Measurements from ENCODE around the gene TMEM150A.

Gene TMEM150A

GRCh38 chr2:85579266-85579935, 23.1 kb downstream of the TMEM150A start:
- peak overlapping the region; percentile 66 for H3K4ac ChIP-seq (ENCODE audit: low read depth, low read length)
- H3K18ac ChIP-seq (ENCODE audit: low read length) = peak overlapping the region; percentile 89
- H3K27ac ChIP-seq (ENCODE audit: low read depth, low read length) = peak overlapping the region; percentile 93
- H3K79me2 ChIP-seq (ENCODE audit: control insufficient read depth, insufficient read depth, low read length) = peaks cover 9% of the 10 kb centered on the region
- DNase-seq = peak; percentile 95
- H2BK5ac ChIP-seq (ENCODE audit: low read length) = peak overlapping the region; percentile 79
- H2BK120ac ChIP-seq (ENCODE audit: low read depth, low read length) = peak overlapping the region; percentile 86
- H4K8ac ChIP-seq (ENCODE audit: low read depth, low read length) = no peak overlapping the region
- H3K4me1 ChIP-seq (ENCODE audit: control insufficient read depth, low read depth, low read length) = peaks cover 10% of the 10 kb centered on the region
- no peak overlapping the region for H2AK5ac ChIP-seq (ENCODE audit: low read length)
- no CpG with 5 or more reads among the region's 6 CpGs for WGBS (ENCODE audit: extremely low coverage, insufficient coverage, low lambda C conversion rate)
- no peak overlapping the region for H2BK15ac ChIP-seq (replicated peaks; ENCODE audit: low read depth)
- H3K4me2 ChIP-seq (ENCODE audit: low read length) = peak overlapping the region; percentile 71
- no peaks in the 10 kb centered on the region for H3K36me3 ChIP-seq (ENCODE audit: control insufficient read depth, insufficient read depth, low read length)
- no peak overlapping the region for H4K5ac ChIP-seq (ENCODE audit: low read length)
- no peak overlapping the region for H3K4me3 ChIP-seq (ENCODE audit: low read length)
- peaks cover 9% of the 10 kb centered on the region for H3K79me1 ChIP-seq (ENCODE audit: low read length)
- peak overlapping the region; percentile 76 for H3K9ac ChIP-seq (ENCODE audit: low read length)
- H3K23ac ChIP-seq (ENCODE audit: low read length) = no peak overlapping the region
- no peaks in the 10 kb centered on the region for H3K27me3 ChIP-seq (ENCODE audit: insufficient read depth, low read length, poor library complexity)
- H3K56ac ChIP-seq (ENCODE audit: low read length) = peak overlapping the region; percentile 95

- DNase-seq = peak; percentile 56
- Histone ChIP-seq H3K79me1 (ENCODE audit: low read length) (peaks cover 9% of the 10 kb centered on the region), H3K79me2 (ENCODE audit: control insufficient read depth, insufficient read depth, low read length) (peaks cover 9% of the 10 kb centered on the region), H4K5ac (ENCODE audit: low read length) (no peak overlapping the region), H2BK15ac (replicated peaks; ENCODE audit: low read depth) (no peak overlapping the region), H3K4me2 (ENCODE audit: low read length) (peak overlapping the region; percentile 71), H3K4me3 (ENCODE audit: low read length) (peak overlapping the region; percentile 15), H3K9ac (ENCODE audit: low read length) (peak overlapping the region; percentile 76), H2BK5ac (ENCODE audit: low read length) (peak overlapping the region; percentile 79), H3K27me3 (ENCODE audit: insufficient read depth, low read length, poor library complexity) (no peaks in the 10 kb centered on the region), H2AK5ac (ENCODE audit: low read length) (peak overlapping the region; percentile 89), H3K23ac (ENCODE audit: low read length) (peak overlapping the region; percentile 11), H2BK120ac (ENCODE audit: low read depth, low read length) (peak overlapping the region; percentile 86), H3K4ac (ENCODE audit: low read depth, low read length) (peak overlapping the region; percentile 46), H3K56ac (ENCODE audit: low read length) (peak overlapping the region; percentile 95), H3K18ac (ENCODE audit: low read length) (peak overlapping the region; percentile 89), H3K27ac (ENCODE audit: low read depth, low read length) (peak overlapping the region; percentile 93), H4K8ac (ENCODE audit: low read depth, low read length) (no peak overlapping the region), H3K4me1 (ENCODE audit: control insufficient read depth, low read depth, low read length) (peaks cover 10% of the 10 kb centered on the region), H3K36me3 (ENCODE audit: control insufficient read depth, insufficient read depth, low read length) (no peaks in the 10 kb centered on the region)
- no CpG with 5 or more reads among the region's 19 CpGs for WGBS (ENCODE audit: extremely low coverage, insufficient coverage, low lambda C conversion rate)
Measured at GRCh38 chr2:85578243-85579180, 24.0 kb downstream of the TMEM150A start.

GRCh38 chr2:85577386-85578242, 24.9 kb downstream of the TMEM150A start, which contains the start of gene VAMP8:
Gene VAMP8 (plus strand): TSS chr2:85577586. CDS start chr2:85577647, 61 bp downstream.
- Histone ChIP-seq H3K79me1 (ENCODE audit: low read length) (peaks cover 9% of the 10 kb centered on the region), H3K36me3 (ENCODE audit: control insufficient read depth, insufficient read depth, low read length) (no peaks in the 10 kb centered on the region), H2AK5ac (ENCODE audit: low read length) (no peak within 1 kb of the TSS), H3K79me2 (ENCODE audit: control insufficient read depth, insufficient read depth, low read length) (peaks cover 9% of the 10 kb centered on the region), H3K23ac (ENCODE audit: low read length) (no peak within 1 kb of the TSS), H3K18ac (ENCODE audit: low read length) (peak within 1 kb of the TSS; percentile 89), H2BK15ac (replicated peaks; ENCODE audit: low read depth) (peak within 1 kb of the TSS; percentile 20), H3K4me3 (ENCODE audit: low read length) (peak within 1 kb of the TSS; percentile 61), H2BK120ac (ENCODE audit: low read depth, low read length) (peak within 1 kb of the TSS; percentile 46), H4K8ac (ENCODE audit: low read depth, low read length) (no peak within 1 kb of the TSS), H3K9ac (ENCODE audit: low read length) (peak within 1 kb of the TSS; percentile 76), H3K4ac (ENCODE audit: low read depth, low read length) (peak within 1 kb of the TSS; percentile 49), H3K4me2 (ENCODE audit: low read length) (peak within 1 kb of the TSS; percentile 71), H2BK5ac (ENCODE audit: low read length) (peak within 1 kb of the TSS; percentile 79), H4K5ac (ENCODE audit: low read length) (no peak within 1 kb of the TSS), H3K4me1 (ENCODE audit: control insufficient read depth, low read depth, low read length) (peaks cover 11% of the 10 kb centered on the region), H3K27me3 (ENCODE audit: insufficient read depth, low read length, poor library complexity) (no peaks in the 10 kb centered on the region), H3K27ac (ENCODE audit: low read depth, low read length) (peak within 1 kb of the TSS; percentile 93), H3K56ac (ENCODE audit: low read length) (peak within 1 kb of the TSS; percentile 95)
- WGBS (ENCODE audit: extremely low coverage, insufficient coverage, low lambda C conversion rate) = no CpG with 5 or more reads among the region's 19 CpGs
- peak; percentile 86 for DNase-seq

GRCh38 chr2:85577063-85577385, 25.5 kb downstream of the TMEM150A start:
- H3K18ac ChIP-seq (ENCODE audit: low read length) = no peak overlapping the region
- H3K4me1 ChIP-seq (ENCODE audit: control insufficient read depth, low read depth, low read length) = peaks cover 13% of the 10 kb centered on the region
- H3K9ac ChIP-seq (ENCODE audit: low read length) = no peak overlapping the region
- H4K8ac ChIP-seq (ENCODE audit: low read depth, low read length) = no peak overlapping the region
- no peak overlapping the region for H3K4me3 ChIP-seq (ENCODE audit: low read length)
- no peak overlapping the region for H3K4me2 ChIP-seq (ENCODE audit: low read length)
- no peak overlapping the region for H2BK5ac ChIP-seq (ENCODE audit: low read length)
- peaks cover 9% of the 10 kb centered on the region for H3K79me2 ChIP-seq (ENCODE audit: control insufficient read depth, insufficient read depth, low read length)
- no peaks in the 10 kb centered on the region for H3K36me3 ChIP-seq (ENCODE audit: control insufficient read depth, insufficient read depth, low read length)
- H3K27me3 ChIP-seq (ENCODE audit: insufficient read depth, low read length, poor library complexity) = no peaks in the 10 kb centered on the region
- H2BK120ac ChIP-seq (ENCODE audit: low read depth, low read length) = no peak overlapping the region
- no CpG with 5 or more reads among the region's 3 CpGs for WGBS (ENCODE audit: extremely low coverage, insufficient coverage, low lambda C conversion rate)
- no peak overlapping the region for H2AK5ac ChIP-seq (ENCODE audit: low read length)
- H3K4ac ChIP-seq (ENCODE audit: low read depth, low read length) = peak overlapping the region; percentile 49
- no peak overlapping the region for H3K23ac ChIP-seq (ENCODE audit: low read length)
- H3K56ac ChIP-seq (ENCODE audit: low read length) = peak overlapping the region; percentile 11
- H3K79me1 ChIP-seq (ENCODE audit: low read length) = peaks cover 9% of the 10 kb centered on the region
- no peak for DNase-seq
- peak overlapping the region; percentile 93 for H3K27ac ChIP-seq (ENCODE audit: low read depth, low read length)
- H2BK15ac ChIP-seq (replicated peaks; ENCODE audit: low read depth) = peak overlapping the region; percentile 20
- H4K5ac ChIP-seq (ENCODE audit: low read length) = no peak overlapping the region

GRCh38 chr2:85575739-85576138, 26.8 kb downstream of the TMEM150A start:
- Histone ChIP-seq H4K5ac (ENCODE audit: low read length) (no peak overlapping the region), H3K56ac (ENCODE audit: low read length) (no peak overlapping the region), H2AK5ac (ENCODE audit: low read length) (no peak overlapping the region), H2BK5ac (ENCODE audit: low read length) (no peak overlapping the region), H4K8ac (ENCODE audit: low read depth, low read length) (no peak overlapping the region), H3K4ac (ENCODE audit: low read depth, low read length) (no peak overlapping the region), H3K4me3 (ENCODE audit: low read length) (no peak overlapping the region), H3K23ac (ENCODE audit: low read length) (no peak overlapping the region), H3K79me1 (ENCODE audit: low read length) (peaks cover 2% of the 10 kb centered on the region), H2BK120ac (ENCODE audit: low read depth, low read length) (no peak overlapping the region), H3K9ac (ENCODE audit: low read length) (no peak overlapping the region), H3K36me3 (ENCODE audit: control insufficient read depth, insufficient read depth, low read length) (no peaks in the 10 kb centered on the region), H2BK15ac (replicated peaks; ENCODE audit: low read depth) (no peak overlapping the region), H3K4me1 (ENCODE audit: control insufficient read depth, low read depth, low read length) (peaks cover 13% of the 10 kb centered on the region), H3K27ac (ENCODE audit: low read depth, low read length) (no peak overlapping the region), H3K4me2 (ENCODE audit: low read length) (no peak overlapping the region), H3K79me2 (ENCODE audit: control insufficient read depth, insufficient read depth, low read length) (peaks cover 7% of the 10 kb centered on the region), H3K18ac (ENCODE audit: low read length) (no peak overlapping the region), H3K27me3 (ENCODE audit: insufficient read depth, low read length, poor library complexity) (peaks cover under 1% of the 10 kb centered on the region)
- no CpG with 5 or more reads among the region's 8 CpGs for WGBS (ENCODE audit: extremely low coverage, insufficient coverage, low lambda C conversion rate)
- DNase-seq = no peak

Data from mesendoderm (in vitro differentiated cells).